Measurements from ENCODE around the gene LMF1. TPM values are rescaled to one million over a fixed set of nuclear protein-coding genes. Genes with fewer than 3 reads are reported as not detected.

LMF1 gene
- total RNA-seq, 1 donor from 2014 or later, result 16.0 TPM

DNA sequence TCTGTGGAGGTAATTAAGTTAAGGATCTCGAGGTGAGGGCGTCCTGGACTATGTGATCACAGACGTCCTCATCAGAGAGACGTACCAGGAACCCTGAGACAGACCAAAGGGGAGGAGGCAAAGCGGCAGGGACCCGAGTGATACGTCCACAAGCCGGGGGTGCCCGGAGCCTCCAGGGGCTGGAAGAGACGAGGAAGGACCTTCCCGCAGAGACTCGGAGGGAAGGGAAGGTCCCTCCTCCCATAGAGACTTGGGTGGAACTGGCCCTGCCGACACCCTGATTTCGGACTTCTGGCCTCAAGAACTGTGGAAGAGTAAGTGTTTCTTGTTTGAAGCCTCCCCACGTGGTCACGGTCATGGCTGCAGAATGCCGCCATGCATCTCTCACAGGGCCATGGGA is 30.8 kb downstream of the LMF1 start:
- H3K27ac Mint-ChIP-seq (ENCODE audit: unreplicated experiment), result no peak overlapping the region

GRCh38 chr16:939311-939710 is 31.5 kb downstream of the LMF1 start:
- H3K9me3 Mint-ChIP-seq, result peaks cover 24% of the 10 kb centered on the region
- no peak overlapping the region for H3K4me3 Mint-ChIP-seq
- H3K36me3 Mint-ChIP-seq (ENCODE audit: low read depth), result peaks cover 40% of the 10 kb centered on the region
- TF ChIP-seq, protein P1, sequence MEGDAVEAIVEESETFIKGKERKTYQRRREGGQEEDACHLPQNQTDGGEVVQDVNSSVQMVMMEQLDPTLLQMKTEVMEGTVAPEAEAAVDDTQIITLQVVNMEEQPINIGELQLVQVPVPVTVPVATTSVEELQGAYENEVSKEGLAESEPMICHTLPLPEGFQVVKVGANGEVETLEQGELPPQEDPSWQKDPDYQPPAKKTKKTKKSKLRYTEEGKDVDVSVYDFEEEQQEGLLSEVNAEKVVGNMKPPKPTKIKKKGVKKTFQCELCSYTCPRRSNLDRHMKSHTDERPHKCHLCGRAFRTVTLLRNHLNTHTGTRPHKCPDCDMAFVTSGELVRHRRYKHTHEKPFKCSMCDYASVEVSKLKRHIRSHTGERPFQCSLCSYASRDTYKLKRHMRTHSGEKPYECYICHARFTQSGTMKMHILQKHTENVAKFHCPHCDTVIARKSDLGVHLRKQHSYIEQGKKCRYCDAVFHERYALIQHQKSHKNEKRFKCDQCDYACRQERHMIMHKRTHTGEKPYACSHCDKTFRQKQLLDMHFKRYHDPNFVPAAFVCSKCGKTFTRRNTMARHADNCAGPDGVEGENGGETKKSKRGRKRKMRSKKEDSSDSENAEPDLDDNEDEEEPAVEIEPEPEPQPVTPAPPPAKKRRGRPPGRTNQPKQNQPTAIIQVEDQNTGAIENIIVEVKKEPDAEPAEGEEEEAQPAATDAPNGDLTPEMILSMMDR (conservative IDR thresholded peaks at IDR 0.05), result no peak
- H3K27ac Mint-ChIP-seq (ENCODE audit: unreplicated experiment), result no peak overlapping the region
- no peaks in the 10 kb centered on the region for H3K4me1 Mint-ChIP-seq
- no peaks in the 10 kb centered on the region for H3K27me3 Mint-ChIP-seq (ENCODE audit: low read depth)
- no peak for DNase-seq (ENCODE audit: low read depth, low spot score)

More for the DNA sequence above, 30.8 kb downstream of the LMF1 start:
- TF ChIP-seq, protein P1 (conservative IDR thresholded peaks at IDR 0.05), result no peak
- no peak for DNase-seq (ENCODE audit: low read depth, low spot score)
- Mint-ChIP-seq H3K9me3 (peaks cover 28% of the 10 kb centered on the region), H3K4me1 (no peaks in the 10 kb centered on the region), H3K27me3 (ENCODE audit: low read depth) (no peaks in the 10 kb centered on the region), H3K36me3 (ENCODE audit: low read depth) (peaks cover 45% of the 10 kb centered on the region), H3K4me3 (no peak overlapping the region)

- H3K9me3 Mint-ChIP-seq, result peaks cover 20% of the 10 kb centered on the region
- no peak overlapping the region for H3K27ac Mint-ChIP-seq (ENCODE audit: unreplicated experiment)
- H3K4me1 Mint-ChIP-seq, result no peaks in the 10 kb centered on the region
- no peak overlapping the region for H3K4me3 Mint-ChIP-seq
- no peaks in the 10 kb centered on the region for H3K27me3 Mint-ChIP-seq (ENCODE audit: low read depth)
- no peak for DNase-seq (ENCODE audit: low read depth, low spot score)
- peaks cover 35% of the 10 kb centered on the region for H3K36me3 Mint-ChIP-seq (ENCODE audit: low read depth)
- TF ChIP-seq, protein P1 (conservative IDR thresholded peaks at IDR 0.05), result no peak
Observed at GRCh38 chr16:938752-939151, 32.0 kb downstream of the LMF1 start.

GRCh38 chr16:938136-938535 is 32.6 kb downstream of the LMF1 start:
- H3K27ac Mint-ChIP-seq (ENCODE audit: unreplicated experiment), result peak overlapping the region; percentile 35
- H3K36me3 Mint-ChIP-seq (ENCODE audit: low read depth), result peaks cover 32% of the 10 kb centered on the region
- no peaks in the 10 kb centered on the region for H3K27me3 Mint-ChIP-seq (ENCODE audit: low read depth)
- H3K4me3 Mint-ChIP-seq, result no peak overlapping the region
- H3K9me3 Mint-ChIP-seq, result peaks cover 18% of the 10 kb centered on the region
- TF ChIP-seq, protein P1 (conservative IDR thresholded peaks at IDR 0.05), result no peak
- H3K4me1 Mint-ChIP-seq, result no peaks in the 10 kb centered on the region
- no peak for DNase-seq (ENCODE audit: low read depth, low spot score)

- peaks cover 33% of the 10 kb centered on the region for H3K36me3 Mint-ChIP-seq (ENCODE audit: low read depth)
- H3K9me3 Mint-ChIP-seq, result peaks cover 17% of the 10 kb centered on the region
- TF ChIP-seq, protein P1 (conservative IDR thresholded peaks at IDR 0.05), result no peak
- no peak overlapping the region for H3K4me3 Mint-ChIP-seq
- H3K27ac Mint-ChIP-seq (ENCODE audit: unreplicated experiment), result no peak overlapping the region
- H3K27me3 Mint-ChIP-seq (ENCODE audit: low read depth), result no peaks in the 10 kb centered on the region
- H3K4me1 Mint-ChIP-seq, result no peaks in the 10 kb centered on the region
- no peak for DNase-seq (ENCODE audit: low read depth, low spot score)
Observed at GRCh38 chr16:937723-938122, 33.1 kb downstream of the LMF1 start.

DNA sequence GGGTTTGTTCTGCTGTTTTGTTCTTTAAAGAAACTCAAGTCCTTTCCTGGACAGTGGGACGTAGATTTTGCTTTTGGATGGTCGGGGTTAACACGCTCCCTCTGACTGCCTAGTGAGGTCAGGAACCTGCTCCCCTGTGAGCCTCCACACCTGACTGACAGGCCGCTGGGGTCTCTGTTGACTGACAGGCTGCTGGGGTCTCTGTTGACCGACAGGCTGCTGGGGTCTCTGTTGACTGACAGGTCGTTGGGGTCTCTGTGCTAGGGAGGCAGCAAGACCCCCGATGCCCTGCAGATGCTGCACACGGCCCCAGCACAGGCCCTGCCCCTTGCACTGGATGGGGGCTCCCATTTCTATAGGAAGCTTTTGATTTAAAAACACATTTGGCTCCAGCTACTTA is 33.5 kb downstream of the LMF1 start:
- Mint-ChIP-seq H3K27me3 (ENCODE audit: low read depth) (no peaks in the 10 kb centered on the region), H3K27ac (ENCODE audit: unreplicated experiment) (no peak overlapping the region), H3K4me3 (no peak overlapping the region), H3K4me1 (no peaks in the 10 kb centered on the region), H3K9me3 (peaks cover 13% of the 10 kb centered on the region), H3K36me3 (ENCODE audit: low read depth) (peaks cover 29% of the 10 kb centered on the region)
- no peak for DNase-seq (ENCODE audit: low read depth, low spot score)
- TF ChIP-seq, protein P1 (conservative IDR thresholded peaks at IDR 0.05), result no peak
